Dendritic cell treated with granulocyte-macrophage colony-stimulating factor and Interleukin-4, amounts not matched to agents 40 ng/mL and 50 ng/mL, for 4 days (primary cell): ENCODE data around the gene DCST1.

Experiments used
- H3K27ac Mint-ChIP-seq: one replicate; pipeline ENCODE4 v1.8.0; 2022; ENCODE audit warnings: mild to moderate bottlenecking, mixed read lengths
- H3K27me3 Mint-ChIP-seq: one replicate; pipeline ENCODE4 v1.8.0; 2022; ENCODE audit warnings: mild to moderate bottlenecking, mixed read lengths
- H3K36me3 Mint-ChIP-seq: one replicate; pipeline ENCODE4 v1.8.0; 2022; ENCODE audit warnings: low read depth, mixed read lengths
- H3K4me1 Mint-ChIP-seq: one replicate; pipeline ENCODE4 v1.8.0; 2022; ENCODE audit warnings: low read depth, mixed read lengths
- H3K4me3 Mint-ChIP-seq: one replicate; pipeline ENCODE4 v1.8.0; 2022; ENCODE audit warnings: mild to moderate bottlenecking, moderate library complexity, mixed read lengths
- H3K9me3 Mint-ChIP-seq: one replicate; pipeline ENCODE4 v1.8.0; 2022; ENCODE audit warnings: mixed read lengths
- intact Hi-C: fragments of 100-400 bp; cut with micrococcal nuclease; formaldehyde crosslinking; loops from one replicate; pipeline ENCODE4 v1.15.0; 2022

The DCST1 gene

DNA sequence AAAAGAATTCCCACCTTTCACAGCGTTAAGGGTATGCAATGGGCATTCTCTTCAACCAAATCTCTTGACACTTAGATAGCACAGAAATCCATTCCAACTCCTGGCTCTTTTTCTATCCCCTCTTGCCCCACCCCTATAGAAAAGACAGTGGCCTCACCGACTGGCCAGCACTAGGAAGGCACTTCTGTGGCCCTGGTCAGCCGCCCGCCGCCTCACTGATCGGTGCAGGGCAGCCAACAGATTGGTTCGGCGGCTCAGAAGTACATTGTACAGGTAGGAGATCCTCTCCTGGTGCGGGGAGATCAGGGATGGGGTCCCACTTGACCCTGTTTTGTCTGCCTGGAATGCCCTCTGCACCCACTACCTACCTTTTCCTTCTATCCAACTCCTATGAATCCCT lies 9.3 kb upstream of the DCST1 start:
- Mint-ChIP-seq H3K9me3 (no peaks in the 10 kb centered on the region), H3K4me3 (no peak overlapping the region), H3K27me3 (peaks cover 5% of the 10 kb centered on the region), H3K27ac (no peak overlapping the region), H3K36me3 (peaks cover 10% of the 10 kb centered on the region), H3K4me1 (peaks cover 51% of the 10 kb centered on the region)
- intact Hi-C loops, result no loop called here

DNA sequence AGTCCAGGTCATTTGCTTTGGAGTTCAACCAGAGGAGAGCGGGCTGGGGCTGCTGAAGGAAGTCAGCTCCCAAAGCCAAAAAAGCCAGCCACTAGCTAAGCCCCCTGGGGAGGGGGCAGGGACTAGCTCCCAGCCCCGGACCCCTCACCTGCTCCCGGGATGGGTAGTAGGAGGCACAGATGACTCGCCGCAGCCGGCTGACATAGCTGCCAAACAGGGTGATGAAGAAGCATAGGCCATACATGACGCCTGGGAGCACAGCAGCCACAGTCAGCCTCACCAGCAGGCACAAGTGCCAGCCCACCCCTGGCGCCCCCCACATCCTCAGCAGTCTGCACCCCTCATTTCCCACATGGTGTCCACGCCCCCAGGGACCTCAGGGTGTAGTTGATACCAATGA lies 7.5 kb upstream of the DCST1 start:
- H3K36me3 Mint-ChIP-seq, result no peaks in the 10 kb centered on the region
- H3K27ac Mint-ChIP-seq, result no peak overlapping the region
- intact Hi-C loops, result no loop called here
- H3K4me3 Mint-ChIP-seq, result no peak overlapping the region
- no peaks in the 10 kb centered on the region for H3K9me3 Mint-ChIP-seq
- H3K27me3 Mint-ChIP-seq, result peaks cover 8% of the 10 kb centered on the region
- peaks cover 47% of the 10 kb centered on the region for H3K4me1 Mint-ChIP-seq

DNA sequence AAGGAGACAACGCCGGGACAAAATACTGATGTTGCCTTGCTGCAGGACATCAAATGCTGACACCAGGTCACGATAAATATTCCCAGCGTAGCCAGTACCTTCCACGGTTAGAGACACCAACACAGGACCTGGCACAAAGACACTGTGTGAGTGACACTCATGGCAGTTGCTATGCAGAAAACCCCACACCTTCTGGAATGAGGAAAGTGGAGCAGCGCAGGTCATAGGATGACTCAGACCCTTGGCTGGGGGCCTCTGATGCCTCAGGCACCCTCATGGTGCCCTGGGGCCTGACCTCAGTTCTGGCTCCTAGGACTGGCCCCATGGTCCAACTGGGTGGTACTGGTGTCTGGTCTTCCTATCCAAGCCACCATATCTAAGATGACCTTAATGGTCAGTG lies 7.0 kb upstream of the DCST1 start:
- Mint-ChIP-seq H3K4me1 (peaks cover 43% of the 10 kb centered on the region), H3K9me3 (no peaks in the 10 kb centered on the region), H3K27me3 (peaks cover 8% of the 10 kb centered on the region), H3K27ac (no peak overlapping the region), H3K36me3 (no peaks in the 10 kb centered on the region), H3K4me3 (no peak overlapping the region)
- intact Hi-C loops, result no loop called here

DNA sequence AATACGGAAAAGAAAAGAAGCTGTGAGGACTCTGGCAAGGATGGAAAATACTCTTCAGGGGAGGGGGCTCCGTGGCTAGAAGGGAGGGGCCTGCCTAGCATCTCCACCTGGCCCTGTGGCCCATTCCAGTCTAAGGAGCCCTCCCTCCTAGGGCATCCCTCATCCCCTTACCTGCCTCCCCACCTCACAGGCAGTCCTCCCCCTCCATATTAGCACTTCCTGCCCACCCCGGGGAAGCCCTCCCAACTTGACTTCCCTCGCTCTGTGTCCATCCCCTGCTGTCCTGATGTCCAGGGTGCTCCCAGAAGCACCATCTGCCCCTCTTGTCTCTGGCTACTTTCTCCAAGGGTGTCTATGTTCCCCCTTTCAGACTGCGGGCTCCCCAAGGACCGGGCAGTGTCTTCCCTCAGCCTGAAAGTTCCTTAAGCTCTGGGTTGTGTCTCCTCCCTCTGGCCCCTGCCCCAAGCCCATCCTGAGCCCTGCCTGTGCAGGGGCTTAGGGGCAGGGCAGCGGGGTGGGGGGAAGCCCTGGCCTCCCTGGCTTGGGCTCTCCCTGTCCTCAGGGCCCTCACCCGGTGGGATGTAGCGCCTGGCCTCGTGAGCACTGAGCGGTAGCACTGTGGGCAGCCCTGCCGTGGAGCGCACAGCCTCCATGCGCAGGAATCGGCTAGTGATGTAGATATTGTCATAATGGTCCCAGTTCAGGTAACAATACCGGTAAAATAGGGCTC lies 3.9 kb upstream of the DCST1 start:
- intact Hi-C loops, result no loop called here
- peaks cover 21% of the 10 kb centered on the region for H3K27me3 Mint-ChIP-seq
- H3K4me3 Mint-ChIP-seq, result no peak overlapping the region
- no peaks in the 10 kb centered on the region for H3K9me3 Mint-ChIP-seq
- H3K27ac Mint-ChIP-seq, result peak overlapping the region; percentile 75
- H3K4me1 Mint-ChIP-seq, result peaks cover 25% of the 10 kb centered on the region
- no peaks in the 10 kb centered on the region for H3K36me3 Mint-ChIP-seq

DNA sequence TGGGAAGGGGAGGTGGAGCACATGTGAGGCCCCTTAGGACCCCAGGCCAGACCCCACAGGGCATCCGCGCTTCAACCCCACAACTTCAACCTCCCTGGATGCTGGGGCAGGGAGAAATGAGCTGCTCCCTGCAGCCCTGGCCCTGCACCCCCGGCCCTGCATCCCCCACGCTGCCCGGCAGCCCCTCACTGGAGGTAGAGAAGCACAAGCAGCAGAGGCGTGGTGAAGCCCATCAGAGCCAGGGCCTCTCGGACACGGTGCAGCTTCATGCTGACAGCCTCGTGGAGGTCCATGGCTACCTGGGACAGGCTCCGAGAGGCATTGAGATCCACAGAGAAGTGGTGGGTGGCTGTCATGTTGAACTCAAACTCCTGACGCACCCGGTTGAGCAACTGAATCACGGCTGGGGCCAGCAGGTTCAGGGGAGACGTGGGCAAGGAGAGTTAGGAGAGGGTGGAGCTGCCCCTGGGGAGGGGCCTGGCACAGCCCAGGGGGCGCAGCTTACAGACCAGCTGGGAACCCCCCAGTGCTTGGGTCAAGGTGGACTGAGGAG lies 3.3 kb upstream of the DCST1 start:
- intact Hi-C loops, result no loop called here
- Mint-ChIP-seq H3K4me3 (no peak overlapping the region), H3K4me1 (peaks cover 20% of the 10 kb centered on the region), H3K9me3 (no peaks in the 10 kb centered on the region), H3K27ac (no peak overlapping the region), H3K36me3 (no peaks in the 10 kb centered on the region), H3K27me3 (peaks cover 26% of the 10 kb centered on the region)

DNA sequence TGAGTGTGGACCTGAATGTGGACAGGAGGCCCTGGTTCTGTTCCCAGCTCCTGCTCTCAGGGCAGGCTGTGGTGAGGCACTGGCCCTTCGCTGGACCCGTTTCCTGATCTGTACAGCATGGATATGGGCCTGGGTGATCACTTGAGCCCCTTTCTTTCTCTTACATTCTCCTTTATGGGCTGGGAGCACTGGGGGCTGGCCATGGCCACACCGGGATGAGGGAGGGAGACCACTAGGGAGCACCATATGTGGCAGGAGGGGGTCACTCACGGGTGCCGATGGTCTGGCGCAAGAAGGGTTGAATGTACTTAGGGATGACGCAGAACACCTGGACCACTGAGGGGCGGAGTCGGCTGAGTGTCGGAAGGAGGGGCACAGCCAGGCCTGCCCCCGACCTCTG lies 2.7 kb upstream of the DCST1 start:
- Mint-ChIP-seq H3K27me3 (peaks cover 26% of the 10 kb centered on the region), H3K4me3 (no peak overlapping the region), H3K27ac (no peak overlapping the region), H3K4me1 (peaks cover 22% of the 10 kb centered on the region), H3K36me3 (no peaks in the 10 kb centered on the region), H3K9me3 (no peaks in the 10 kb centered on the region)
- intact Hi-C loops, result no loop called here

DNA sequence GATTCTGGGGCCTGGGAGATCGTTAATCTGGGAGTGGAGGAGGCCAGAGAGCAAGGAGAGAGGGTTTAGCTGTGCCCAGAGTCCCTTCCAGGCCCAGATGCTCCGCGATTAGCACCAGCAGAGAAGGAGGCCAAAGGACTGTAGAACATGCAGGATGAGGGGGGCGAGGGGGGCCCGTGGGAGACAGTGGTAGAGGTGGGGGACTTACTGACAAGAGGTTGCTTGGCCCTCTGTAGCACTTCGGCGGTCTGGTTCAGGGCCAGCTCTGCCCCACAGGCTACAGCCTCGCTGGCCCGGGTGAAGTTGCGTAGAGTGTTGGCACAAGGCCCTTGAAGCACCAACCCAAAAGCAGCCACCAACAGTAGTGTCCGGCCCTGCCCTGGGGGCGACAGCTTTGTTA lies 738 bp upstream of the DCST1 start:
- no peaks in the 10 kb centered on the region for H3K36me3 Mint-ChIP-seq
- H3K4me3 Mint-ChIP-seq, result no peak overlapping the region
- no peak overlapping the region for H3K27ac Mint-ChIP-seq
- H3K9me3 Mint-ChIP-seq, result no peaks in the 10 kb centered on the region
- peaks cover 37% of the 10 kb centered on the region for H3K4me1 Mint-ChIP-seq
- H3K27me3 Mint-ChIP-seq, result peaks cover 33% of the 10 kb centered on the region
- intact Hi-C loops, result no loop called here

DNA sequence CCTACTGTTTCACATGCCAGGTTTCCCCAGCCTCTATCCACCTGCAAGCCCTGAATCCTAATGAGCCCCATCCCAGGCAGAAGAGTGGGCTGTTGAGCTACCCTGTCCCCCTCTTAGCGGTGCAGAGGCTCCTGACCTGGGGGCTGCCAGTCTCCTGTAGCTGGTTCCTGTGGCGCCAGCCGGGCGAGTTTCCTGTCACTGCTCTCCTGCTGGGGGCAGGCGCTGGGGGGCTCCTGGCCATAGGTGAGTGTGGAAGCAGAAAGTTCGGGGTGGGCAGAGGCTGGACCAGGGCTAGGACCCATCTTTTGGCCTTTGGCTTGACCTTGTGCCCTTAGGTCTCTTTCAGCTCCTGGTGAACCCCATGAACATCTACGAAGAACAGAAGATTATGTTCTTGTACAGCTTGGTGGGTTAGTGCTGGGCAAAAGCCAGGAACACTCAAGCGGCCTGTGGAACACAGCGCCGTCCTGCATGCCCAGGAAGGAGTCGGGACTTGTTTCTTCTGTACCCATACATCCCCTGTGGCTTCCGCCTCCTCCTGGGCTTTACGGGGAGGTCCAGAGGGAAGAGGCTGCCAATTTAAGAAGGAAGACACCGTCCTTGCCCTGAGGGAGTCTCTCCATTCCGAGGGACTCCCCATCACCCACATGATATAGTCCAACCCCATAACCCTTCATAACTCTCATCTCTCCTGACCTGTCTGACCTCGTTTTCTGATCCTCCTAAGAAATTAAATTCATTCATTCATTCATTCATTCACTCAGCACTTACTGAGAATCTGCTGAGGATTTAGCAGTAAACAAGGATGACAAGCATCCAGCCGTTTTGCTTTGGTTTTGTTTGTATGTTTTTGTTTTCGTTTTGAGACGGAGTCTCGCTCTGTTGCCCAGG lies 939 bp downstream of the DCST1 start:
- Mint-ChIP-seq H3K27ac (no peak overlapping the region), H3K9me3 (no peaks in the 10 kb centered on the region), H3K4me3 (no peak overlapping the region), H3K4me1 (peaks cover 38% of the 10 kb centered on the region), H3K27me3 (peaks cover 42% of the 10 kb centered on the region), H3K36me3 (no peaks in the 10 kb centered on the region)
- intact Hi-C loops, result no loop called here

DNA sequence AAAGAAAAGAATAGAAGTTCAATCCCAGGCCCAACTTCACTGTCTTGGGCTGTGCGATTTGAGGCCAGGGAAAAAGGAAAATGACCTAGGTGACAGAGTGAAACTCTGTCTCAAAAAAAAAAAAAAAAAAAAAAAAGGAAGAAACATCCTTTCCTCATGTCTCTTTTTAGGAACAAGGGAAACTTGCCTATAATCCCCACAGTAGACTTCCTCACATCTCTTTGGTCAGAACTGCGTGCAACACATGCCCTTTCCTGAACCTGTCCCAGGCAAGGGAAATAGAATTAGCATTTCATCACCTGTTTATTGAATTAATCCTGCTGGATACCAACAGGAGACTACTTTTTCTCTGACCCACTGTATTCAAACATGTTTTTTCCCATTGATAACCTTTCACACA lies 2.3 kb downstream of the DCST1 start:
- intact Hi-C loops, result no loop called here
- H3K4me1 Mint-ChIP-seq, result peaks cover 35% of the 10 kb centered on the region
- no peaks in the 10 kb centered on the region for H3K36me3 Mint-ChIP-seq
- H3K9me3 Mint-ChIP-seq, result no peaks in the 10 kb centered on the region
- no peak overlapping the region for H3K4me3 Mint-ChIP-seq
- peaks cover 44% of the 10 kb centered on the region for H3K27me3 Mint-ChIP-seq
- no peak overlapping the region for H3K27ac Mint-ChIP-seq

DNA sequence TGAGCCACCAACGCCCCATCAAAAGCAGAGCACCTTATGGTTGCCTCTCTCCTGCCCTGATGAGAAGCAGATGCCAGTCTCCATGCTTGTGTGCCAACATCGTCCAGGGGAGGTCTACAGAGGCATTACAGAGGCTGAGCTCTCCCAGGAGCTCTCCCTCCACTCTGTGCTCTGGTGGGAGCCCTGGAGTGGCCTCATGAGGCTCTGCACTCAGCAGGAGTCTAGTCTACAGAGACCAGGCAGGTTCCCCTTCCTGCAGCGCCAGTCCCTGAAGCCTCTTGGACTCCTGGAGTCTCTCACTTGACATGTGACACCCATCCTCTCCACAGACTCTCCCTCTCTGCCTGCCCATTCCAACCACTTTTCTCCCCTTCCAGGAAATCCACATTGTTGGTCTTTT lies 3.4 kb downstream of the DCST1 start:
- no peak overlapping the region for H3K4me3 Mint-ChIP-seq
- intact Hi-C loops, result no loop called here
- H3K9me3 Mint-ChIP-seq, result no peaks in the 10 kb centered on the region
- peaks cover 46% of the 10 kb centered on the region for H3K27me3 Mint-ChIP-seq
- H3K36me3 Mint-ChIP-seq, result no peaks in the 10 kb centered on the region
- no peak overlapping the region for H3K27ac Mint-ChIP-seq
- H3K4me1 Mint-ChIP-seq, result peaks cover 35% of the 10 kb centered on the region

DNA sequence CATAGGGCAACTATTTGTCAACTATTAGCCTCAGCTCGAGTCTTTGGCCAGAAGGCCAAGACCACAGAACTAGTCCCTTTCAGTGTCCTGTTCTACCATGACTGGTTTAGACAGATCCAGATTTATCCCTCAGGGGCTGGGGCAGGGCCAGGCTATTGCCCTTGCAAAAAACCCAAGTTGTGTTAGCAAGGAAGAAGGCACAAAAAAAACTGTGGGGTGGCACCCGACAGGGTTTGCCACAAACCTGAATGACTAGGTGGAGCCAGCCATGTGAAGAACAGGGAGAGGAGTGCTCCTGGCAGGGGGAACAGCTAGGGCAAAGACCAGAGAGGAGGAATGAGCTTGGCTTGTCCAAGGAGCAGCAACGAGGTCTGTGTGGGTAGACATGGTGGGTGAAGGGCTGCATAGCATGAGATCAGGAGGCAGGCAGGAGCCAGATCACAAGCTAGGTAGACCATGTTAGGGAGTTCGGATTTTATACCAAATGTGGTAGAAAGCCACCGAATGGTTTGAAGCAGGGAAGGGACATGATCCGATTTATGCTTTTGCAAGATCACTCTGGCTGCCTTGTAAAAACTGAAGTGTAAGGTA lies 4.3 kb downstream of the DCST1 start:
- H3K9me3 Mint-ChIP-seq, result no peaks in the 10 kb centered on the region
- H3K27ac Mint-ChIP-seq, result no peak overlapping the region
- intact Hi-C loops, result no loop called here
- no peaks in the 10 kb centered on the region for H3K36me3 Mint-ChIP-seq
- H3K27me3 Mint-ChIP-seq, result peaks cover 51% of the 10 kb centered on the region
- H3K4me1 Mint-ChIP-seq, result peaks cover 35% of the 10 kb centered on the region
- no peak overlapping the region for H3K4me3 Mint-ChIP-seq

DNA sequence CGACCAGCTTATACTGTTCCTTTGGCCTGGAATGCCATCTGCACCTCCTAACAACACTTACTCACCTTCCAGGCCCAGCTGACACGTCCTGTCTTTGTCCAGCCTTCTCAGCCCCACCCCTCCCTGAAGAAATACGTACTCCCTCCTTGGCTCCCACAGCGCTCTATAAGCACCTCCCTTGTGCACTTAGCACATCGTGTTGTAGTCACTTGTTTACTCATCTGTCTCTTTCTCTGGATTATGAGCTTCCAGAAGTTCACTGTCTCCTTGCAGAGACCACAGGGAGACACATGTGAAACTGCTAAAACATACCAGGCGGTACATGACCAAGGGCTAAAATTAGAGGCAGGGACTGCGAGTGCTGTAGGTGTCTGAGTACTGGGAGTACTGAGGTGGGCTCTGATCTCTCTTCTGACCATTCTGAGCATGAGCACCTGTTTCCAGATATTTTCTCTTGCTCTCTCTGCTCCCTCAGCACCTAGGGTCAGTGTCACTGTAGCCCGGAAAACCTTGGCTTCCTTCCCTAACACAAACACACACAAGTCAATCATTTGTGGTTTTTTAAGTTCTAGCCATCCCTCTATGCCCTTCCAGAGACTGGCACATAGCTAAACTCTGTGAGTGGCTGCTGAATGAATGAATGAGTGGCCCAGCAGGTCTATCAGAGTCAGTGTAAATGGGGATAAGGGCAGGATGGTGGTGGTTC lies 5.1 kb downstream of the DCST1 start:
- Mint-ChIP-seq H3K4me3 (no peak overlapping the region), H3K27me3 (peaks cover 53% of the 10 kb centered on the region), H3K9me3 (no peaks in the 10 kb centered on the region), H3K27ac (no peak overlapping the region), H3K4me1 (peaks cover 35% of the 10 kb centered on the region), H3K36me3 (no peaks in the 10 kb centered on the region)
- intact Hi-C loops, result no loop called here

DNA sequence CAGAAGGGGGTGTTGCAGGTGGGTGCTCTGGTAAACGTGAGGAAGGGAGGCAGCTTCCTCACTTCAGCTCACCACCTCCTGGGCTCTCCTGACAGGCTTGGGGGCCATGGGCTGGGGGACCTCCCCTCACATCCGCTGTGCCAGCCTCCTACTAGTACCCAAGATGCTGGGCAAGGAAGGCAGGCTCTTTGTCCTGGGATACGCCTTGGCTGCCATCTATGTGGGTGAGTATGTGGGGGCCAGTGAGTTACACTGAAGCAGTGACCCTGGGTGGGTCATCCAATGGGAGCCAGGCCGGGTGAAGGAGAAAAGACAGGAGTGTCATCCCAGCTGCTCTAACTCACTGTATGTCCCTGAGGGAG lies 5.7 kb downstream of the DCST1 start:
- peaks cover 36% of the 10 kb centered on the region for H3K4me1 Mint-ChIP-seq
- no peaks in the 10 kb centered on the region for H3K36me3 Mint-ChIP-seq
- peaks cover 48% of the 10 kb centered on the region for H3K27me3 Mint-ChIP-seq
- no peaks in the 10 kb centered on the region for H3K9me3 Mint-ChIP-seq
- no peak overlapping the region for H3K4me3 Mint-ChIP-seq
- intact Hi-C loops, result no loop called here
- H3K27ac Mint-ChIP-seq, result no peak overlapping the region
